Measurements from ENCODE around the gene OR56A4.

DNA sequence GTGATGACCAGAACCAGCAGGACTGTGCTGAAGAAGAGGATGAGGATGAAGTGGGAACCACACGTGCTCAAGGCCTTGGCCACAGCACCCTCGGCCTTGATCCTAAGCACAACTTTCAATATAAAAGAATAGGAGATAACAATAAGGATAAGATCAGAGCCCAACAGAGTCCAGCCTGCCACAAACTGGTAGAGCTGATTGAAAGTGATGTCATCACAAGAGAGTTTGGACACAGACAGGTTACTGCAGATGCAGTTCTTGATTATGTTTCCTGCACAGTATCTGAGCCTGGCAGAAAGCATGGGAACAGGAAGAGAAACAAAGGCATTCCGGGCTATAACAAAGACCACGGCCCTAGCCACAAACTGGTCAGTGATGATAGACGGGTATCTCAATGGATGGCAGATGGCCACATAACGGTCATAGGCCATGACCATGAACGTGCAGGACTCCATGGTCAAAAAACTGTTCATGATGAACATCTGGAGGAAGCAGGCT lies 4.5 kb downstream of the OR56A4 start:
- TF ChIP-seq, protein P1, sequence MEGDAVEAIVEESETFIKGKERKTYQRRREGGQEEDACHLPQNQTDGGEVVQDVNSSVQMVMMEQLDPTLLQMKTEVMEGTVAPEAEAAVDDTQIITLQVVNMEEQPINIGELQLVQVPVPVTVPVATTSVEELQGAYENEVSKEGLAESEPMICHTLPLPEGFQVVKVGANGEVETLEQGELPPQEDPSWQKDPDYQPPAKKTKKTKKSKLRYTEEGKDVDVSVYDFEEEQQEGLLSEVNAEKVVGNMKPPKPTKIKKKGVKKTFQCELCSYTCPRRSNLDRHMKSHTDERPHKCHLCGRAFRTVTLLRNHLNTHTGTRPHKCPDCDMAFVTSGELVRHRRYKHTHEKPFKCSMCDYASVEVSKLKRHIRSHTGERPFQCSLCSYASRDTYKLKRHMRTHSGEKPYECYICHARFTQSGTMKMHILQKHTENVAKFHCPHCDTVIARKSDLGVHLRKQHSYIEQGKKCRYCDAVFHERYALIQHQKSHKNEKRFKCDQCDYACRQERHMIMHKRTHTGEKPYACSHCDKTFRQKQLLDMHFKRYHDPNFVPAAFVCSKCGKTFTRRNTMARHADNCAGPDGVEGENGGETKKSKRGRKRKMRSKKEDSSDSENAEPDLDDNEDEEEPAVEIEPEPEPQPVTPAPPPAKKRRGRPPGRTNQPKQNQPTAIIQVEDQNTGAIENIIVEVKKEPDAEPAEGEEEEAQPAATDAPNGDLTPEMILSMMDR (IDR thresholded peaks at IDR 0.05), result no peak
- no peak for TF ChIP-seq POLR2A (IDR thresholded peaks at IDR 0.05)

All from uterus (tissue), 2 donors.